Loucy (cell line): ENCODE results near the gene MYH7.

Experiments used
- H2AFZ ChIP-seq: fragments of 200-600 bp; sonication (generic); 2 replicates; pipeline ENCODE4 v1.6.0; 2016; ENCODE audit warnings: antibody characterized with exemption, mild to moderate bottlenecking, low read length, moderate library complexity
- H3F3A ChIP-seq: fragments of 200-600 bp; 2 replicates; pipeline ENCODE4 v1.6.0; 2016; ENCODE audit warnings: antibody characterized with exemption, low read depth, mild to moderate bottlenecking
- H3K27me3 ChIP-seq: fragments of 200-600 bp; sonication (generic); 2 replicates; pipeline ENCODE4 v1.6.1; 2014; ENCODE audit warnings: low read length, mild to moderate bottlenecking; ENCODE audit not compliant: insufficient read depth, poor library complexity, severe bottlenecking
- H3K36me3 ChIP-seq: fragments of 200-600 bp; sonication (generic); 2 replicates; pipeline ENCODE4 v1.6.1; 2016; ENCODE audit warnings: low read length; ENCODE audit not compliant: insufficient read depth
- H3K4me1 ChIP-seq: fragments of 200-600 bp; sonication (generic); 2 replicates; pipeline ENCODE4 v1.5.1; 2014; ENCODE audit warnings: low read length, mild to moderate bottlenecking; ENCODE audit not compliant: insufficient read depth, poor library complexity, severe bottlenecking
- H3K4me2 ChIP-seq: fragments of 200-600 bp; sonication (generic); 2 replicates; pipeline ENCODE4 v1.6.0; 2014; ENCODE audit warnings: antibody characterized with exemption, low read length, low read depth, mild to moderate bottlenecking; ENCODE audit not compliant: poor library complexity, severe bottlenecking
- H3K4me3 ChIP-seq: fragments of 200-600 bp; sonication (generic); 2 replicates; pipeline ENCODE4 v1.5.1; 2014; ENCODE audit warnings: low read length, mild to moderate bottlenecking, mixed read lengths; ENCODE audit not compliant: poor library complexity, severe bottlenecking
- H3K79me2 ChIP-seq: fragments of 200-600 bp; sonication (generic); 2 replicates; pipeline ENCODE4 v1.6.1; 2014; ENCODE audit warnings: low read length; ENCODE audit not compliant: insufficient read depth
- H3K9ac ChIP-seq: fragments of 200-600 bp; sonication (generic); 2 replicates; pipeline ENCODE4 v1.6.0; 2014; ENCODE audit warnings: mild to moderate bottlenecking, low read depth, low read length, moderate library complexity; ENCODE audit not compliant: poor library complexity, severe bottlenecking
- H3K9me2 ChIP-seq: fragments of 200-600 bp; sonication (generic); replicated peaks from 2 replicates; pipeline ENCODE4 v1.6.1; 2016; ENCODE audit warnings: low read depth, low read length, mixed read lengths
- H3K9me3 ChIP-seq: fragments of 200-600 bp; sonication (generic); 2 replicates; pipeline ENCODE4 v1.6.1; 2014; ENCODE audit warnings: mild to moderate bottlenecking, antibody characterized with exemption, low read length, low read depth; ENCODE audit not compliant: insufficient read depth
- H4K20me1 ChIP-seq: fragments of 200-600 bp; sonication (generic); 2 replicates; pipeline ENCODE4 v1.6.0; 2014; ENCODE audit warnings: antibody characterized with exemption, low read length, mild to moderate bottlenecking; ENCODE audit not compliant: insufficient read depth, poor library complexity, severe bottlenecking
- CTCF ChIP-seq: fragments of 200-600 bp; sonication (generic); conservative IDR thresholded peaks from 2 replicates; pipeline ENCODE4 v1.5.1; 2014; ENCODE audit warnings: mild to moderate bottlenecking, antibody characterized with exemption, low read length
- EZH2phosphoT487 ChIP-seq: fragments of 200-600 bp; IDR thresholded peaks from 2 replicates; pipeline ENCODE4 v1.6.1; 2018; ENCODE audit warnings: antibody characterized with exemption, mild to moderate bottlenecking, moderate library complexity, borderline replicate concordance

Gene MYH7

GRCh38 chr14:23365036-23365731, 70.3 kb downstream of the MYH7 start, which contains the start of gene EFS:
EFS (minus strand) TSS chr14:23365172; CDS start chr14:23365025, 147 bp downstream.
- no peaks in the 10 kb centered on the region for H3K36me3 ChIP-seq
- H3K79me2 ChIP-seq = no peaks in the 10 kb centered on the region
- no peak within 1 kb of the TSS for H2AFZ ChIP-seq
- no peaks in the 10 kb centered on the region for H3K9me2 ChIP-seq
- H3K4me3 ChIP-seq = no peak within 1 kb of the TSS
- no peaks in the 10 kb centered on the region for H4K20me1 ChIP-seq
- no peaks in the 10 kb centered on the region for H3K9me3 ChIP-seq
- no peaks in the 10 kb centered on the region for H3F3A ChIP-seq
- H3K4me2 ChIP-seq = no peak within 1 kb of the TSS
- no peak within 1 kb of the TSS for H3K9ac ChIP-seq
- H3K27me3 ChIP-seq = no peaks in the 10 kb centered on the region
- no peaks in the 10 kb centered on the region for H3K4me1 ChIP-seq
- no peak for TF ChIP-seq CTCF
- no peak for TF ChIP-seq EZH2phosphoT487

GRCh38 chr14:23364164-23365035, 71.1 kb downstream of the MYH7 start:
- Histone ChIP-seq H3K9me2 (no peaks in the 10 kb centered on the region), H3F3A (no peaks in the 10 kb centered on the region), H3K27me3 (no peaks in the 10 kb centered on the region), H3K9ac (no peak overlapping the region), H3K4me1 (no peaks in the 10 kb centered on the region), H3K9me3 (no peaks in the 10 kb centered on the region), H3K4me2 (no peak overlapping the region), H4K20me1 (no peaks in the 10 kb centered on the region), H3K79me2 (no peaks in the 10 kb centered on the region), H3K36me3 (no peaks in the 10 kb centered on the region), H2AFZ (no peak overlapping the region), H3K4me3 (no peak overlapping the region)
- TF ChIP-seq EZH2phosphoT487 (no peak), CTCF (no peak)
